Measurements from ENCODE around the gene MT1A.

The MT1A gene

DNA sequence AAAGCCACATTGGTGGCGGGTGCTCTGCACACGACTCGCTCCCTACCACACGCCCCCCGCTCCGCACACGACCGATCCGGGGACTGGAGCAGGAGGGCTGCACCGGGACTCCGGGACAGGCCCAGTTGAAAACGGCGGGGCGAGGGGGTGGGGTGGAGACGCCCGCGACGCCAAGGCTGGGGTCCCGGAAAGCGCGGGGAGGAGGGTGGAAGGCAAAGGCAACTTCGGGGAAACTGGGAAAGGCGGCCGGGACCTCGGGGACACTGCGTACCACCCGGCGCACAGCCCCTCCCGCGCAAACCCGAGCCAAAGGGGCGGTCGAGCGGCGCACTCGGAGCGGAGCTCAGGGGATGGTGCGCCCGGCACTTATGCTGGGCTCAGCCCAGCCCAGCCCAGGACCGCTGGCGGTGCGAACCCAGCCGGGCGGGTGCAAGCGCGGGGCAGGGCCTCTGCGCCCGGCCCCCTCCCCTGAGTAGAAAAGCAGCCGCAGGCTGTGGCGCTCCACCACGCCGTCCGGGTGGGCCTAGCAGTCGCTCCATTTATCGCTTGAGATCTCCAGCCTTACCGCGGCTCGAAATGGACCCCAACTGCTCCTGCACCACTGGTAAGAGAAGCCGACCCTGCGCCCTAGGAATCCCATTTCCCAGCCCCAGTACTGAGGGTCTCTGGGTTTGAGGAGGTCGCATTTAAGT is 6.2 kb upstream of the MT1A start, which contains the start of gene MT1M:
MT1M (plus strand) TSS at position 504 of the 692 bp plus-strand sequence; CDS start at position 577, 73 bp downstream.
- no peak for DNase-seq

DNA sequence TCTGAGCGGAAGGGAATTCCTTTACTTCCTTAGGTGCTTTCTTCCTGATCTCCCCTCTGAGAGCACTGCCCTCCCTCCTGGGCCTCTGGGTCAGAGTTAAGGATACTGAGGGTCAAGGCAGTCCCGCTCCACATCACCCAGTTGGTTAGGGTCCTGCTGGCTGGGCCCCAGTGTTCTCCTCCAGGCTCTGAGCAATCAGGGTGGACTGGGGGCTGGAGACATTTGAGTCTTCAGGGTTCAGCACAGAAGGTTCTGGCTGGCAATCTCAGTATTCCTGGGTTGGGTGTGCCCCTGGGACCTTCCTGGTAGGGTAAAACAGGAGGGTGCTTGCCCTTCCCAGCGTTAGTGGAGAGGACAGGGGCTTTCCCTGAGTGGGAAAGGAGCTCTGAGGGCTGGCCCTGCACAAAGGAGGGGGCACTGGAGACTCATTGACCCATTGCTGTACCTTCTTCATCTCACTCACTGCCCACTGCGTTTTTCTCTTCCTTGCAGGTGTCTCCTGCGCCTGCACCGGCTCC is 5.6 kb upstream of the MT1A start:
- DNase-seq = no peak

DNA sequence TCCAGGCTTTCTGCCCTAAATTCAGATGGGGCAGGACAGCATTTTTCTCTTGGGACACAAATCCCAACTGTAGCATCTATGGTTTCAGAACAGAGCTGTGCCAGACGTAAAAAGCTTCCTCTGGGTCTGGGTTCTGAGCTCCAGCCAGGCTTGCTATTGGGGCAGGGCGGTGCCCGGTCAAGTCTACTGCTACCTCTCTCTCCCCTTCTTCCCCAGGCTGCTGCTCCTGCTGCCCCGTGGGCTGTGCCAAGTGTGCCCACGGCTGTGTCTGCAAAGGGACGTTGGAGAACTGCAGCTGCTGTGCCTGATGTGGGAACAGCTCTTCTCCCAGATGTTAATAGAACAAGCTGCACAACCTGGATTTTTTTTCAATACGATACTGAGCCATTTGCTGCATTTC is 4.9 kb upstream of the MT1A start:
- no peak for DNase-seq

DNA sequence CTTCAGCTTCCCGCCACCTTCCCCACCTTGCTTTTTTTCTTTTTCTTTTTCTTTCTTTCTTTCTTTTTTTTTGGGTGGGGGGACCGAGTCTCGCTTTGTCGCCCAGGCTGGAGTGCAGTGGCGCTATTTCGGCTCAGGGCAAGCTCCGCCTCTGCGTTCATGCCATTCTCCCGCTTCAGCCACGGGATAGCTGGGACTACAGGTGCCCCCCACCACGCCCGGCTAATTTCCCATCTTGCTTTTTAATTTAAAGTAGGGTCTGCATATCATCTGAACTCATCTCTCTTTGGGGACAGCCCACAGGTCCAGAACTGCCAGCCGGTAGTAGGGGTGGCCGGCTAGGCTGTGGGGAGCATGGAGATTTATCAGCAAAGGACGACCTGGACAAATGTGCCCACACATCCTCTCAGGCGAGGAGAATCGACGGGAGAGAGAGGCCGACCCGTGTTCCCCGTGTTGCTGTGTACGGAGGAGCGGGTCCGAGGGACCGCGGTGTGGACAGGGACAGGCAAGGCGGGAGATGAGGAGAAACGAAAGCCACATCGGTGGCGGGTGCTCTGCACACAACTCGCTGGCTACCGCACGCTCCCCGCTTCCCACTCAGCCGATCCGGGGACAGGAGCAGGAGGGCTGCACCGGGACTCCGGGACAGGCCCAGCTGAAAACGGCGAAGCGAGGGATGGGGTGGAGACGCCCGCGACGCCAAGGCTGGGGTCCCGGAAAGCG is 3.6 kb upstream of the MT1A start:
- no peak for DNase-seq

DNA sequence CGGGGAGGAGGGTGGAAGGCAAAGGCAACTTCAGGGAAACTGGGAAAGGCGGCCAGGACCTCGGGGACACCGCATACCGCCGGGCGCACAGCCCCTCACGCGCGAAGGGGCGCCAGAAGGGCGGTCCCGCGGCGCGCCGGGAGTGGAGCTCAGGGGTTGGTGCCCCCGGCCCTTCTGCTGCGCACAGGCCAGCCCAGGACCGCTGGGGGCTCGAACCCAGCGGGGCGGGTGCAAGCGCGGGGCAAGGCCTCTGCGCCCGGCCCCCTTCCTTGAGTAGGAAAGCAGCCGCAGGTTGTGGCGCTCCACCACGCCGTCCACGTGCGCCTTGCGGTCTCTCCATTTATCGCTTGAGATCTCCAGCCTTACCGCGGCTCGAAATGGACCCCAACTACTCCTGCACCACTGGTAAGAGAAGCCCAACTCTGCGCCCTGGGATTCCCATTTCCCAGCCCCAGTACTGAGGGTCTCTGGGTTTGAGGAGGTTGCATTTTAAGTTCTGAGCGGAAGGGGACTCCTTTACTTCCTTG is 3.0 kb upstream of the MT1A start:
- DNase-seq = no peak

DNA sequence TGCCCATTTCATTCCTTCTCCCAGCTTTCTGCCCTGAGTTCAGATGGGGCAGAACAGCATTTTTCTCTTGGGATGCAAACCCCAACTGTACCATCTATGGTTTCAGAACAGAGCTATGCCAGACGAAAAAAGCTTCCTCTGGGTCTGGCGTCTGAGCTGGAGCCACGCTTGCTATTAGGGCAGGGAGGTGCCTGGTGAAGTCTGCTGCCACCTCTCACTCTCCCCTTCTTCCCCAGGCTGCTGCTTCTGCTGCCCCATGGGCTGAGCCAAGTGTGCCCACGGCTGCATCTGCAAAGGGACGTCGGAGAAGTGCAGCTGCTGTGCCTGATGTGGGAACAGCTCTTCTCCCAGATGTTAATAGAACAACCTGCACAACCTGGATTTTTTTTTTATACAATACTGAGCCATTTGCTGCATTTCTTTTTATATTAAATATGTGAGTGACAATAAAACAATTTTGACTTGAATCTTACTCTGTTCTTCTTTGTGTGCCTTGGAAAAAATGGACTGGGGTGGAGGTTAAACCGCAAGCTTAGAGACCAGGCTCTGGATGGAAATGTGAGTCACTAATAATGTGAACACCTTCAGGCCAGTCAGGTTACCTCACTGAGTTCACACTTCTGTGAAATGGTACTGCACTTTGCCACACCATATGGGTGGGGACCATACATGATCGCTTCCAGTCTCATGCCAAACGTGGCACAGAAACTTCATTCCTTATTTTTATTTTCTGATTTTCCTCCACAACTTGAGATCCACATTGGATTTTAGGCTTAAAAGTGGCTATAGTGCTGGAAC is 1.7 kb upstream of the MT1A start:
- DNase-seq = no peak

DNA sequence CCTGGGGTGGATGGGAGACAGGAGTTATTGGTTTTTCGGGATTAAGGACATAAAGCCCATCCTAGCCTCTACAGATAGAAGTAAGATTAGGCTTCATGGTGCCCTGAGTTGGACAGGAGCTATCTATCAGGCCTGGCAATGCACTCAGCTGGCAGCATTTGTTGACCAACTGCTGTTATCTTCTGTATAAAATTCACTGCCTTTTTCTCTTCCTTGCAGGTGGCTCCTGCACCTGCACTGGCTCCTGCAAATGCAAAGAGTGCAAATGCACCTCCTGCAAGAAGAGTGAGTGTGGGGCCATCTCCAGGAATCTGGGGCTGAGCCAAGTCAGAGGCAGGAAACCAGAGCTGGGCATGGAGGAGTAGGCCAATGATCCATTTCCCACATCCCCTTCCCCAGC is 579 bp downstream of the MT1A start:
- DNase-seq = no peak

DNA sequence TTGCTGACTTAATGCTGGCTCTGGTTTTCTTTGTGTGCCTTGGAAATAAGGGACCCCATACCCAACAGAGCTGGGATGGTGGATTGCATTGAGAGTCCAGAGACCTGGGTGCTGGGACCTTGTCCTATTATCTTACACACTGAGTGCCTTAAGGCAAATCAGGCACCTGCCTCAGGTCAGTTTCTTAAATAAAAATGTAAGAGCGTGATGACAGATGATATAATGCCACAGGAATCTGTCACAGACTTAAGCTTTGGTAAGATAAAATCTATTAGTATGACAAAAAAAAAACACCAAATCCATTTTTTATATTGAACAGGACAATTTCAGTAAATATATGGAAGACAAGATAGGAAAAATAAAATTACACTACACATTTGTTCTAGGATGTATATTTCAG is 1.6 kb downstream of the MT1A start:
- DNase-seq = no peak

DNA sequence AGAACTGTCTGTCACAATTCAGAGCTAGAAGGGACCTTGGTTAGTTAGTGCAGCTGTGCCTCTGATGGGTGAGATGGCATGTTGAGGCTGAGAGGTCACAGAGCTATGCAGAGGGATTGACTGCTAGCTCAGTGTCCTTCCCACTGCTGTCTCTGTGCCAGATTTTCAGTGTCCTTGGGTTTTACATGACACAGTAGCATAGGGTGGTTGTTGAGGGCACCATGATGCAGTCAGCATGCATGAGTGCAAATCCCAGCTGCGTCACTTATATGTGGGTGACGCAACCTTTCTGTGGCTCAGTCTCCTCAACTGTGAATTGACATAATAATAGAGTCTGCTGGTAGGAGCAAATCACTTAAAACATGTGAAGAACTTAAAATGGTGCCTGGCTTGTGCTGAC is 2.7 kb downstream of the MT1A start:
- DNase-seq = no peak

DNA sequence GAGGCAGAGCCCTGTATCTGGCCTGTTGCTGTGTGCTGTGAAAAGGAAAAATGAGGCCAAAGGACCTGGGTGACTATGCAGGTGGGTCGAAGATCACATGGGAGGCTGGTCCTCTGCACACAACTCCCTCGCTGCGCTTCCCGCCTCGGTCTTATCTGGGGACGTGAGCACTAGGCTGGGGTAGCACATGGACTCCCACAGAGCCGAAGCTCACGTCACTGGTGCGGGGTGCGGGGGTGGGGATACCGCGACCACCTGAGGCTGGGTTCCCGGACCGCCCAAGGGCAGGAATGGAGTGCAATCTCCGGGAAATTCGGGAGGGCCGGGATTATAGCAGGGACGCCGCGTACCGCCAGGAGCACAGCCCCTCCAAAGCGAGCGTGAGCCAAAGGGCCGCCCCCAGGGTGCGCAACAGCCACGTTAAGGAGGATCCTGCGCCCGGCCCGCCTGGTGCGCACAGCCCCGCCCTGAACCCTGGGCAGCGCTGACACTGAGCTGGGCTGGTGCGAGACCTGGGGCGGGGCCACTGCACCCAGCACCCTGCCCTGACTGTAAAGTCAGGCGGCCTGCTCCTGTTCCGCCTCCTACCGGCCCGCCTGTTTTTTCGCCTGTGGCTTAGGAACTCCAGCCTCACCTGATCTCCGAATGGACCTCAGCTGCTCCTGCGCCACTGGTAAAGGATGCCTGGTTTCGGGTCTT is 4.8 kb downstream of the MT1A start:
- peak; percentile 86 for DNase-seq

DNA sequence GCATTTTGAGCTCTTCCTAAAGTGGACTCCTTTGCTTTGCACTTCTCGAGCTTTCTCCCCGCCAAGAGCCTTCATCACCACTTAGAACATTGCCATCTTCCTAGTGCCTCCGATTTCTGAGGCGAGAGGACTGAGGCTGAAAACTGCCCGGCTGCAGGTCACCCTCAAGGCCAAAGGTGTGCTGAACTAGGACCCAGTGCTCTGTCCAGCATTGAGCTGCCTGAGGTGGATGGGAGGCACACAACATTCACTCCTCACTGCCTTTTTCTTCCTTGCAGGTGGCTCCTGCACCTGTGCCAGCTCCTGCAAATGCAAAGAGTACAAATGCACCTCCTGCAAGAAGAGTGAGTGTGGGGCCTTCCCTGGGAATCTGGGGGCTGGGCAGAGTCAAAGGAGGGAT is 5.4 kb downstream of the MT1A start:
- DNase-seq = no peak

DNA sequence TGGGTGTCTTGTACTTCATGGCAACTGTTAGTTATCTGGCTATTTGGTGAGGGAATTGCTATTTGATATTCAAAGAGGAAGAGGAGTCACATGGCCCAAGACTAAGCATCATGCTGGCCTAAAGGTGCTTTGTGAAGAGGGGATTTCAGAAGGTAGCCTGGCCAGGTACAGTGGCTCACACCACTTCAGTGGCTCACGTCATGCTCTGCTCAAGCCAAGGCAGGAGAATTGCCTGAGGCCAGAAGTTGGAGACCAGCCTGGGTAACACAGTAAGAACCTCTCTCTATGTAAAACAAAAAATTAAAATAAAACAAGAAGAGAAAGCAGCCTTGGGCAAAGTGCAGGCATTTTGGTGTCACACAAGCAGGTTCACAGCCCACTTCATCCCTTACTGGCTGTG is 6.8 kb downstream of the MT1A start:
- no peak for DNase-seq

DNA sequence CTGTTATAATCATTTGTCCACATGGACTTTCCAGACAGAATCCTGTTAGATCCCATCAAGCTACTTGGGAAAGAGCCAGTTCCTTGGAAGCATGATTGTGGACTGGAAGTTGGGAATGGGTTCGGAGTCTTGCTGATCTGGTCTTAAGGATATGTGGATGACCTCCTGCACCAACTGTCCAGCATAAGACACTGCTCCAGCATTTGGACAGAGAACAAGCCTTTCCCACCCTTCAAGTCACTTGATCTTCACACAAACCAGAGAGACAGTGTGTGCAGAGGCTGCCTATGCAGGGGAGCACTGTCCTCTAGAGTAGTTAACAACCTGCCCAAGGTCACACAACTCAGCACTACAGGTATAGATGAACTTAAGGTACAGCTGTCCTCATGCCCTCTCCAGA is 7.4 kb downstream of the MT1A start:
- DNase-seq = no peak

DNA sequence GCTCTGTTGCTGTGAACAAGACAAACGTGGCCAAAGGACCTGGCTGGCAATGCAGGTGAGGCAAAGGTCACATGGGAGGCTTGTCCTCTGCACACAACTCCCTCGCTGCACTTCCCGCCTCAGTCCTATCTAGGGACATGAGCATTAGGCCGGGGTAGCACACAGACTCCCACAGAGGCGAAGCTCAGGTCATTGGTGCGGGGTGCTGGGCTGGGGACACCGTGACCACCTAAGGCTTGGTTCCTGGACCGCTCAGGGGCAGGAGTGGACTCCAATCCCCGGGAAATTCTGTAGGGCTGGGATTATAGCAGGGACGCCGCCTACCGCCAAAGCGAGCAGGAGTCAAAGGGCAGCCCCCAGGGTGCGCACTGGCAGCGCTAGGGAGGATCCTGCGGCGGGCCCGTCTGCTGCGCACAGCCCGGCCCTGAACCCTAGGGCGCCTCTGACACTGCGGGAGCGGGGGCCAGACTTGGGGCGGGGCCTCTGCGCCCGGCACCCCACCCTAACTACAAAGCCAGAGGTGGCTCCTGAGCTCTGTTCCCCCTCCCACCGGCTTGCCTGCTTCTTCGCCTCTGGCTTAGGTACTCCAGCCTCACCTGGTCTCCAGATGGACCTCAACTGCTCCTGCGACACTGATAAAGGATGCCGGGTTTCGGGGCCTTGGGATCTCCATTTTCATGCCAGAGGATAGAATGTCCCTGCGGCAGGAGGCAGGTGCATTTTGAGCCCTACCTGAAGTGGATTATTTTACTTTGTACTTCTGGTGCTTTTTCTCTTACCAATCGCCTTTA is 9.4 kb downstream of the MT1A start:
- DNase-seq = no peak

DNA sequence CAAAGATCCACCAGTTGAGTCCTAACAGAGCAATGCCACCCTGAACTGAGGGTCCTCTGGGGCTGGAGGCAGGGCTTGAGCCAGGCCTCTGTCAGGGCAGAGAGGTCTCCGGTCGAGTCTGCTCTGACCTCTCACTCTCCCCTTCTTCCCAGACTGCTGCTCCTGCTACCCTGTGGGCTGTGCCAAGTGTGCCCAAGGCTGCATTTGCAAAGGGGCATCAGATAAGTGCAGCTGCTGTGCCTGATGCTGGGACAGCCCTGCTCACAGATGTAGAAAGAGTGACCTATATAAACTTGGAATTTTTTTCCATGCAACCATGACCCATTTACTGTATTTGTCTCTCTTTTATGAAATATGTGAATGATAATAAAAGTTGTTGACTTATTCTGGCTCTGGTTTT is 10.8 kb downstream of the MT1A start:
- DNase-seq = no peak

DNA sequence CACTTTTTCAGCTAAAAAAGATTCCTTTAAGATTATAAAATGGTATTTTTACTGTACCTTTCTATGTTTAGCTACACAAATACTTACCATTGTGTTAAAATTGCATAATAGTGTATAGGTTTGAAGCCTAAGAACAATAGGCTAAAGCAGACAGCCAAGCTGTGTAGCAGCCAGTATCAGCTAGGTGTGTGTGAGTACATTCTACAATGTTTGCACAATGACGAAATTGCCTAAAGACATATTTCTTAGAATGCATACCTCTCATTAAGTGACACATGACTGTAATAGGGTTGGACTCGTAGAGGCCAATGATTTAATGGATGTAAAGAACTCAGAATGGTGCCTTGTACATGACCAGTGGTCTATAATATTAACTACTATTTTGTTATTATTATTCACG is 11.4 kb downstream of the MT1A start:
- no peak for DNase-seq

DNA sequence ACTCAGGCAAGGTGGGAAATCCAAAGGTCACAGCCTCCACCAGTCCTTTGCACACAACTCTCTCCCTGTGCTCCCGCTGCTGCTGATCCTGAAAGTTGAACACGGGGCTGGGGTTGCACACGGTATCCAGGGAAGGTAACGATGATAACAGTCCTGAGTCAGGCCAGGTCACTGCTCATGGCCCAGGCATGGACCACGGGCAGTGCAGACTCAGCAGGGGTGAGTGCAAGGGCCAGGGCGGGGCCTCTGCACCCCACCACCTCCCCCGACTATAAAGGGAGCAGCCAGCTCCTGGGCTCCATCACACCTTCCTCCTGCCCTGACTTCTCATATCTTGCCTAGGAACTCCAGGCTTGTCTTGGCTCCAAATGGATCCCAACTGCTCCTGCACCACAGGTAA is 13.1 kb downstream of the MT1A start, which contains the start of gene MT1B:
MT1B (plus strand) TSS at position 301 of the 400 bp plus-strand sequence; CDS start at position 369, 68 bp downstream.
- no peak for DNase-seq

DNA sequence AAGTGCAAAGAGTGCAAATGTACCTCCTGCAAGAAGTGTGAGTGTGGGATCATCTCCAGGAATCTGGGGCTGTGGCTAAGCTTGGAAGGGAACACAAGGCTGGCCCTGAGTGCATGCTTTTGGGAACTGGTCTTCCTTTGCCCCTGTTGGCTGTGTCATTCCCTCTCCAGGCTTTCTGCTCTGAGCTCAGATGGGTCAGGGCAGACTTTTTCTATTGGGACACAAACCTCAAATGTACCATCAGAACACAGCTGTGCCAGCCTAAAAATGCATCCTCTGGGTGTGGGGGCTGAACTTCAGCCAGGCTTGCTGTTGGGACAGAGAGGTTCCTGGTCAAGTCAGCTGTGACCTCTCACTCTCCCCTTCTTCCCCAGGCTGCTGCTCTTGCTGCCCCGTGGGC is 14.1 kb downstream of the MT1A start:
- no peak for DNase-seq

DNA sequence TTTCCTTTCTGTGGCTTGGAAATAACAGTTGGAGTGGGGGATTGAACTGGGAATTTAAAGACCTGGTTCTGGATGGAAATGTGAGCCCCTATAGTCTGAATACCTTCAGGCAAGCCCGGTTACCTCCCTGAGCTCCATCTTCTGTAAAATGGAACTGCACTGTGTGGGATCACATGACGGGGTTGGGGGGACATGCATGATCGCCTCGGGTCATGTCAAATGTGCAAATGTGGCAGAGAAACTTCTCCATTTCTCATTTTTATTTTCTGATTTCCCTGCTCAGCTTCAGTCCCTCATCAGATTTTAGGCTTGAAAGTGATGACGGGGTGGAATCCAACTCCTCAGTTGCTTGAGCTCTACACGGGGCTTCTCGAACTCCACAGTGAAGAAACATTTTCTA is 14.8 kb downstream of the MT1A start:
- no peak for DNase-seq

DNA sequence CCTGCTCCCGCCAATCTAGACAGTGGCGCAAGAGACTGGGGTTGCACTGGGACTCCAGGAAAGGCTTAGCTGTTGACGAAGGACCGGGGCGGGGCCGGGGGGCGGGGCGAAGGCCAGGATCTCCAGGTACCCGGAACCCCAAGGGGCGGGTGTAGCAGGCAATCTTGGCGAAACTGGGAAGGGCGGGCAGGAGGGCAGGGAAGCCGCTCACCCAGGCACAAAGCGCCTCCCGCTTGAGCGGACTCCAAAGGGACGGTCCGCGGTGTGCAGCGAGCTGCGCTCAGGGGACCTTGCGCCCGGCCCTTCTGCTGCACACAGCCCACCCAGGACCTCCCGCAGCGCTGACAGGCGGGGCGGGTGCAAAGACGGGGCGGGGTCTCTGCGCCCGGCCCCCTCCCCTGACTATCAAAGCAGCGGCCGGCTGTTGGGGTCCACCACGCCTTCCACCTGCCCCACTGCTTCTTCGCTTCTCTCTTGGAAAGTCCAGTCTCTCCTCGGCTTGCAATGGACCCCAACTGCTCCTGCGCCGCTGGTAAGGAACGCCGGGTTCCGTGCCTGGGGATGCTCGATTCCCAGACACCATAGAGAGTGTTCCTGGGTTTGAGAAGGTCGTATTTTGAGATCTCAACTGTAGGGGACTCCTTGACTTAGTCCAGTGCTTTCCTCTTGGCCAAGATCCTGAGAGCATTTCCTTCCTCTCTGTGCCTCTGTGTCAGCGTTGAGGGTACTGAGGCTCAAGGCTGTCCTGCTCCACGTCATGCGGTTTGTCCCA is 19.3 kb downstream of the MT1A start, which contains the start of gene MT1F:
MT1F (plus strand) TSS at position 405 of the 772 bp plus-strand sequence; CDS start at position 505, 100 bp downstream.
- peak; percentile 85 for DNase-seq

All from stimulated activated CD8-positive, alpha-beta memory T cell treated with anti-CD3 and anti-CD28 coated beads, Interleukin-4, amount 100 ng/mL, for 48 hours (primary cell).